GM12864 (cell line): Measurements from ENCODE around the gene YTHDF1.

ENCODE experiments used
- DNase-seq: peaks from one replicate; pipeline ENCODE4 v3.0.0-alpha.2; 2011; ENCODE audit warnings: low read depth
- H3K4me3 ChIP-seq: 2 replicates; pipeline ENCODE4 v1.5.1; 2011; ENCODE audit warnings: mild to moderate bottlenecking, low read depth, low read length, control low read depth
- TF ChIP-seq, protein P1 (sequence below): IDR thresholded peaks from 2 replicates; pipeline ENCODE4 v1.5.1; 2011; ENCODE audit warnings: low read depth, mild to moderate bottlenecking, moderate library complexity, low read length, control low read depth, inconsistent platforms; ENCODE audit errors: missing control alignments

The YTHDF1 gene

DNA sequence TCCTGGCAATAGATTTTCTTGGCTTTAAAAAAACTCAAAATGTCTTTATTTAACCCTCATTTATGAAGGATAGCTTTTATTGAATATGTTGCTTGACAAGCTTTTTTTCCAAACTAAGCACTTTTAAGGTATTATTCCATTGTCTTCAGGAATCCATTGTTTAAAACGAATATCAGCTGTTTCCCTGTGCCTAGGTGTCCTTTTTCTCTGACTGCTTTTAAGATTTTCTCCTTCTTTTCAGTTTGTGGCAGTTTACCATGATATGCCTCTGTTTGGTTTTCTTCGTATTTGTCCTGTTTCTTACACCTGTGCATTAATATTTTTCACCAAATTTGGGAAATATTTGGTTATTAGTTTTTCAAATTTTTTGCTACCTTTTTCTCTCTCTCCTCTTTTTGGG, 68.4 kb downstream of the YTHDF1 start:
- TF ChIP-seq, protein P1, sequence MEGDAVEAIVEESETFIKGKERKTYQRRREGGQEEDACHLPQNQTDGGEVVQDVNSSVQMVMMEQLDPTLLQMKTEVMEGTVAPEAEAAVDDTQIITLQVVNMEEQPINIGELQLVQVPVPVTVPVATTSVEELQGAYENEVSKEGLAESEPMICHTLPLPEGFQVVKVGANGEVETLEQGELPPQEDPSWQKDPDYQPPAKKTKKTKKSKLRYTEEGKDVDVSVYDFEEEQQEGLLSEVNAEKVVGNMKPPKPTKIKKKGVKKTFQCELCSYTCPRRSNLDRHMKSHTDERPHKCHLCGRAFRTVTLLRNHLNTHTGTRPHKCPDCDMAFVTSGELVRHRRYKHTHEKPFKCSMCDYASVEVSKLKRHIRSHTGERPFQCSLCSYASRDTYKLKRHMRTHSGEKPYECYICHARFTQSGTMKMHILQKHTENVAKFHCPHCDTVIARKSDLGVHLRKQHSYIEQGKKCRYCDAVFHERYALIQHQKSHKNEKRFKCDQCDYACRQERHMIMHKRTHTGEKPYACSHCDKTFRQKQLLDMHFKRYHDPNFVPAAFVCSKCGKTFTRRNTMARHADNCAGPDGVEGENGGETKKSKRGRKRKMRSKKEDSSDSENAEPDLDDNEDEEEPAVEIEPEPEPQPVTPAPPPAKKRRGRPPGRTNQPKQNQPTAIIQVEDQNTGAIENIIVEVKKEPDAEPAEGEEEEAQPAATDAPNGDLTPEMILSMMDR, result no peak
- H3K4me3 ChIP-seq, result no peak overlapping the region
- DNase-seq, result no peak
